ENCODE results near the gene EYA3.
A peak's percentile ranks its signal among the peaks of the same experiment; 100 is the strongest.

The EYA3 gene

DNA sequence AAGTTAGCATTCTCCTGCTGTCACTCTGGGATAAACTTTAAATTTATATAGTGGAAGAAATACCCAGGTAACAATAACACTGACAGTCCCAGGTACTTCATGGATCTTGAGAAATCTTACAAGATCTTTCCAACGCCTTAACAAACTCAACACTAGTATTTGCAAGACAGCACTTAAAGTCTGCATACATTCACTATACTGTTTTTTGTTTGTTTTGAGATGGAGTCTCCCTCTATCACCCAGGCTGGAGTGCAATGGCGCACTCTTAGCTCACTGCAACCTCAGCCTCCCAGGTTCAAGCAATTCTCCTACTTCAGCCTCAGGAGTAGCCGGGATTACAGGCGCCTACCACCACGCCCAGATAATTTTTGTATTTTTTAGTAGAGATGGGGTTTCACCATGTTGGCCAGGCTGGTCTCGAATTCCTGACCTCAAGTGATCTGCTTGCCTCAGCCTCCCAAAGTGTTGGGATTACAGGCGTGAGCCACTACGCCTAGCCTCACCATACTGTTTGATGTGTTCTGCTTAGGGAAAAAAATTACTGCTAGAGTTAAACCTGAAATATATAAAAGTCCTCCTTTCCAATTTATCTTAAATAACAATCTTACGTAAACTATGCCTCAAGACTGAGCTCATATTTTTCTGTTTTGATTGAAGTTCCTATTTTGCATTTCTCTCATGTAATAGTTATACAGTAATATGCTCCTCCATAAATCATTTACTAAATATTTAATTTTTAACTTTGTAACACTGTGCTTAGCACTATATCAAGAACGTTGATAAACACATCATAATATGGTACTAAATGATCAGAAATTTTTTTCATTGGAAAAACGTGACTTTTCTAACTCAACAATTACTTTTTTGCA lies 17.5 kb downstream of the EYA3 start:
- DNase-seq (ENCODE audit: low read depth), result no peak

DNA sequence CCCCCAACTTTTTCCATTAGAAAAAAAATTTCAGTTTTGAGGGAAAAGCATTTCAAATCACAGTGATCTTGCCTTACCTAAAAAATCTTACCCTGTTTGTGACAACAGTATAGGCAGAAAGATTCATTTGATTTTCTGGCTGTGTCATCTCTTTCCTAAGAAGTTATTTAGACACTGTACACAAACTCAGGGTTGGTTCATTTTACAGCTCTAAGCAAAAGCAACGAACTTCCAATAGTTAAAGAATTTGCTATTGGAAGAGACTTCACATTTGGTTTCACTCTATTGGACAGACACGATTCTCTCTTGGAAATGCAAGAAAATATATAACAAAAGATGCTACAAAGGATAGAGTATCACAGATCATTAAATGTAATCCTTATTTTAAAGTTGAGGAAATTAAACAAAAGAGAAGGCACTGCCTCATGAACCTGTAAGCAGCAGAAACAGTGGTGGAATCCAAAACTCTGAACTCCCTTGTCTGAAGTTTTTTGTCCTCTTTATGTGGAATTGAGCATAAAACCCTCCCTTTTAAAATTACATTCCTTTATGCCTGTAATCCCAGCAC lies 20.8 kb downstream of the EYA3 start:
- DNase-seq (ENCODE audit: low read depth), result no peak

DNA sequence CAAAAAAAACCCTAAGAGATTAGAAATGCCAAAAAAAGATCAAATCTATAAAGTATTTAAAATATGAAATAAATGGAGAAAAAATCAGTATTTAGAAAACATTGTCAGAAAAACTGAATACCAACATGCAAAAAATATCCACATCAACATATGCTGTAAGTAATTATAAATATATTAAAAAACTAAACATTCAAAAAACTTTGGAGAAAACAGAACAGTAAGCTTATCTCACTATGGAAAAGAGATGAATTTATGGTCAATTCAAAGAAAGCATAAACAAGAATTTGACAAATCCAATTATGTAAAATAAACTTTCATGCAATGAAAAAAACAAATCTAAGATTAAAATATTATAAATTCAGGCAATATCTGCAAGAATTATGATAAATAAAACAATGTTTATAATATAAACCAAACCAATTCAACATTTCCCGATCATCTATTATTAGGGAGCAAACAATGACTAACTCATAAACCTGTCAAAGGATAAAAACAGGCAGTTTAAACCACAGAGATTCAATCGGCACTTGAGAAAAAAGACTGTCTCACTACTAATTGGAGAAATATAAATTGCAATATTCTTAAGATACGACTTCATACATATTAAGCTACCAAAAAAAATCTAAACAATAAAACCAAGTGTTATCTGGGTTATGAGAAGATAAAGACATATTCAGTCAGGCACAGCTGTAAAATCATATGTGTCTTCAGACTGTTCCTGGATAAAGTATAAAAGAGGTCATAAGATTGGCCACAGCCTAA lies 21.8 kb downstream of the EYA3 start:
- no peak for DNase-seq (ENCODE audit: low read depth)

DNA sequence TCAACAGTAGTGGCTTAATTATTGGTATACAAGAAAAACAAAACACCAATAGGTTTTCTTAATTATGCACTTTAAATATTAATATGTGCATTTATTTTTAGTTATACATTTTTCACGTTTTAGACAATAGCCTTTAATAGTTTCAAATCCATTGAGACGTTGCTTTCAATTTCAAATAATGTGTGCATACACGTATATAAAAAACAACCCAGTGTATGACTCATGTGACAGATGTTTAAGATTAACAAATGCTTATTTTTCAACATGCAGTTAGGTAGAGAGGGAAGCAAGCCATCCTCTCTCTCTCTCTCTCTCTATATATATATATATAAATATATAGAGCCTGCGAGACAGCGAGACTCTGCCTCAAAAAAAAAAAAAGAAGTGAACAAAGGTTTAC lies 24.3 kb downstream of the EYA3 start:
- DNase-seq (ENCODE audit: low read depth), result no peak

GRCh38 chr1:28062806-28063205 lies 25.6 kb downstream of the EYA3 start:
- no peak for DNase-seq (ENCODE audit: low read depth)

DNA sequence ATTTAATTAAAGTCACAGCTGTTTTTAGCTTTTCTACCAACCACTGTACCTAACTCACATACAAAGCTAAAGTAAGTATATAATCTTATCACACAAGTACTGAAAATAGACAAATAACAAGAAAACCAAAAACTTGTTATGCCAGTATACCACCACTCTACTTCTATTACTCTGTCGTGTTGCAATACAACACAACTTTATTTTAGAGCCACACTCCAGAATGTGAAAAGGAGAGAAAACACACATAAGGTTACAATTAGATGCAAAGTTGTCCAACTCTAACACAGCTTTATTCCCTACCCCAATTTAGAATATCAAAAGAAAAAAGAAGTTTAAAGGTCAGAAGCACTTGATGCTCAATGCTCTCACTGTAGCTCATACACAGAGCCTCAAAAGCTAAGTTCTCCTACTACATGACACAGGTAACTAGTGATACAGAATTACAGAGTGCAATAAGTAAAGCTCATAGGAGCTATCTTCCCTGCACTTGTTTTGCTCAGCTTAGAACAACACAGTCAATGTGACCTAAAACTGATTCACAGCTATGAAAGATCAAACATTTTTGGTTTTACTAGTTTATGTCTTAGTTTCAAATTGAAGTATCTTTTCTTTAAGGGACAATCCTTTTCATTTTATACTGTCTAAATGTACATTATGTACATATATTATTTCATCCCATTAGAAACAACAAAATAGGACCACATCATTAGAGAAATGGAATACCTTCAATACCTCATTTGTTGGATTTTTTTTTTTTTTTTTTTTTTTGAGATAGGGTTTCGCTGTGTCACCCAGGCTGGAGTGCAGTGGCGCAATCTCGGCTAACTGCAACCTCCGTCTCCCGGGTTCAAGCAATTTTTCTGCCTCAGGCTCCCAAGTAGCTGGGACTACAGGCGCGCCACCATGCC lies 29.2 kb downstream of the EYA3 start:
- no peak for DNase-seq (ENCODE audit: low read depth)

GRCh38 chr1:28058168-28058567 lies 30.2 kb downstream of the EYA3 start:
- DNase-seq (ENCODE audit: low read depth), result no peak

DNA sequence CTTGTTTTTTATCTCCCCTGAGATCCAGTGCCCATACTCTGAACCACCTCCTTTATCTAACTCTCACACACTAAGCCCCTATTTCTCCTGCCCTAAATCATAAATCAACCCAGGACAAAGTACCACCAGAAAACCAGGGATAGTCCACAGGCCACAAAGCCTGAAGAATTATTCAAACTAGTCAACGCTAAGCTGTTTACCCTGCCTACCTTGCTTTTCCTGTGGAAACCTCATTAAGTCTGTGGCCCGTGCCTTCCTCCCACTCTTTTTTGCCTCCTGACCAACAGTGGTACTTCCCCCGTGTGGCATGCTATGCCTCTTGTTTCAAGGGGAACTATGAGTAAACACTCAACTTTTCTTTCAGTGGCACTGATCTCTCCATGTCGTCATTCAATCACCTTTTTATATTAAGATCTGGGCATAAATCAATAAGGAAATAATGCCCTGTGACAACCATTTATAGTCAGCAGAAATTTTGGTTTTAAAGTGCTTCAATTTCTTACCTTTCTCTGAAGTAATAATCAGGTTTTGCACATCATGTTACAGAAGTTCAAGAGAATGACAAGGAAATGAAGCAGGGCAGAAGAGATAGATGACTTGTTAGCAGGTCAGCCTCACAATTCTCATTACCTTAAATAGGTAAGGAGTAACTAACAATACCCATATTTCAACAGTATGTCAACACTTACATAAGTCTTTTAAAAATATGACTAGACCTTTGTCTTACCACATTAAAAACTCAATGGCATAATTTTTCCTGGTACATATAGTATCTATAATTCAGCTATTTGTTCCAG lies 32.1 kb downstream of the EYA3 start:
- DNase-seq (ENCODE audit: low read depth), result no peak

DNA sequence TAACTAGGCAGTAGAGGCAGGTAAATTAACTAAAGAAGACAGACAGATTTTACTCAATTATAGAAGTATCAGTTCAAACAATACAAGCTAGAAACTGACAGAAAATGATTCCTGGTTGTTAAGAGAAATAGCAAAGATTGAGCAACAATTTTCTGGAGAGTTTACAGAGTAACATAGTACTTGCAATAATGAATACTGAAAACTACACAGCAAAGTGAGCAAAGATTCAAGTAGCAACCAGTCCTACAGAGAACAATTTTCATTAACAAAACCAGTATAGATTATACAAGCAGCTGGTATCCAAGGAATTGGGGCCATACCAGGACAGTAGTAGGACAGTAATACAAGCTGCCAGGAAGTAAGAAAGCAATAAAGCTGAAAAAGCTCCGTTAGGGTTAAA lies 37.6 kb downstream of the EYA3 start:
- DNase-seq (ENCODE audit: low read depth), result no peak

DNA sequence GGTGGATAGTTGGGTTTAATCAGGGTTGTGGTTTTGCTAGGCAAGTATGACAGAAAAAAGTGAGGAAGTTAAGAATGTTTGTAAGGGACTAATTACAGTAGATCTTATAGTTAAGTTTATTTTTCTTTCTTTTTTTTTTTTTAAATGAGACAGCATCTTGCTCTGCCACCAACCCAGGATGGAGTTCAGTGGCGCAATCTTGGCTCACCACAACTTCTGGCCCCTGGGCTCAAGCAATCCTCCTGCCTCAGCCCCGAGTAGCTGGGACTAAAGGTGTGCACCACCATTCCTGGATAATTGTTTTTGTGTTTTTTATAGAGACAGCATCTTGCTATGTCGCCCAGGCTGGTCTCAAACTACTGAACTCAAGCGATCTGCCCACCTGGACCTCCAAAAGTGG lies 41.7 kb downstream of the EYA3 start:
- DNase-seq (ENCODE audit: low read depth), result no peak

DNA sequence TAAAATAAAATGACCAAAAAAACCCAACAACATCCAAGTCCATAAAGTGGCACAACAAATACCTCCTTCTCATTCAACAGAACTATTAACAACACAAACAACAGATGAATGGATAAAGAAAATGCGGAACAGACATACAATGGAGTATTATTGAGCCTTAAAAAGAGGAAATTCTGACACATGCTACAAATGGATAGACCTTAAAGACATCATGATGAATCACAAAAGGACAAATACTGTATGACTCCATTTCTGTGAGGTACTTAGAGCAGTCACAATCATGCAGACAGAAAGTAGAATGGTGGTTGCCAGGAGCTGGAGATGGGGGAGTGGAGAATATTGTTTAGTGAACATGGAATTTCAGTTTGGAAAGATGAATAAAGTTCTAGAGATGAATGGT lies 42.6 kb downstream of the EYA3 start:
- DNase-seq (ENCODE audit: low read depth), result no peak

- no peak for DNase-seq (ENCODE audit: low read depth)
These were observed 44.0 kb downstream of the EYA3 start for GRCh38 chr1:28044399-28044798.

DNA sequence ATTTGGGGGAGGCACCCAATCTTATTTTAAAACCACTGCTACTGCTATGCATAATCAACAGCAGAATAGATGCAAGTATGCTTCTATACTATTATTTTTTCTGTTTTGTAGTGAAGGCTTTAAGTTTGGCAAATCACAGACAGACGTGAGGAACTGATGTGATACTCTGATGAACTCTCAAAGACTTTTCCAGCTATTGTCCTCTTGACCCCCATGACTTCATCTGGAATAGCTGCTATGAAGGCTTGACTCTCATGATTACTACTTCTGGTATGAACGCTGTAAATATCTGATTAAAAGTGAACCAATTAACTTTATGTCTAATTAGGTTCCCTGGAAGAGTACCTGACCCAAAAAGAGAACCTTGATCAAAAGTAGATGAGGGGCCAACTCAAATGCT lies 49.1 kb downstream of the EYA3 start:
- no peak for DNase-seq (ENCODE audit: low read depth)

DNA sequence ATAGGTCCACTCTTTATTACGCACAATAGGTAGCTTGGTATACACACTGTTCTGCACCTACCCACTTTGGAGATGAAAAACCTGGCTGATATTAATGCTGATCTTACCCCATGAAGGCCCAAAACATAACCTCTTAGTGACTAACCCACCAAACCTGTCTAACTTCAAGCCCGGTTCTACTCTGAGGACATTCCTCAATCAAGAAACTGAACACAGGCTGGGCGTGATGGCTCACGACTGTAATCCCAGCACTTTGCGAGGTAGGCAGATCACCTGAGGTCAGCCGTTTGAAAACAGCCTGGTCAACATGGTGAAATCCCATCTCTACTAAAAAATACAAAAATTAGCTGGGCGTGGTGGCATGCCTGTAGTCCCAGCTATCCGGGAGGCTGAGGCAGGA lies 50.5 kb downstream of the EYA3 start:
- no peak for DNase-seq (ENCODE audit: low read depth)

- DNase-seq (ENCODE audit: low read depth), result no peak
These were observed 51.2 kb downstream of the EYA3 start for GRCh38 chr1:28037206-28037605.

DNA sequence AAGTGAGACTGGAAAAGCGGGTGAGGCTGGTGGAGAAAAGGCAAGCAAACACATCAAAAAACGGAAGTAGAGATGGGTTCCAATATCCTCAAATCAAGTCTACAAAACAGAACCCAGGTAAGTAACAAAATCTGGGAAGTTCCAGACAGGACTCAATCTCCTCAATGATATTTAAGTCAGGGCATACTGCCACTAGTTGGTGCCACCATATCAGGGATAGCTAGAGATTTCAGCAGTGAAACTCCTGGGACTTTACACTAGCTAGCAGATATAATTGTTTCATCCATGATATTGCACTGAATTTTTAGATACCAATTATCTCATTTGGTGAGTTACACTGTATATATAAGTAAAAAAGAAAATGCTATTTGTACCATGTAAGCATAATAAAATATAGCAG lies 52.0 kb downstream of the EYA3 start:
- no peak for DNase-seq (ENCODE audit: low read depth)

- DNase-seq (ENCODE audit: low read depth), result no peak
These were observed 53.0 kb downstream of the EYA3 start for GRCh38 chr1:28035420-28035819.

DNA sequence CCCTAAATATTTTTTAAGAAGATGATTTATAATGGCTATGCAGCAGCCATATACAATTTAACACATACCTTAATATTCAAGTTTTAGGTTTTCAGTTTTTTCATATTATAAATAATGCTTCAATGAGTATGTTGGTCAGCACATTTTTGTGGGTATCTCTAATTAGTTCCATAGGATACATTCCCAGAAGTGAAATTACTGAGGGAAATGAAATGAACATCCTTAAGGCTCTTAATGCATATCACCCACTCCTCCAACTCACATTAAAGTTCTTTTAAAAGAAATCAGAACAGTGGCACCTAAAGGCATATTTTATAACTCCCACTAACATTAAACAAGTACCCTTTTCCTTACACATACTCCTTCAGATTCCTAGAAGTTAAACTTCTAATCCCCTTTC lies 56.1 kb downstream of the EYA3 start:
- no peak for DNase-seq (ENCODE audit: low read depth)

- DNase-seq (ENCODE audit: low read depth), result peak; percentile 18
These were observed 57.2 kb downstream of the EYA3 start for GRCh38 chr1:28031173-28031572.

- DNase-seq (ENCODE audit: low read depth), result no peak
These were observed 59.3 kb downstream of the EYA3 start for GRCh38 chr1:28028873-28029654.
